ENCODE results near the gene FAM168B.

FAM168B gene

GRCh38 chr2:131035112-131035825, 58.0 kb downstream of the FAM168B start:
- no peak overlapping the region for H3K4me3 ChIP-seq (ENCODE audit: low read depth, low read length)
- DNase-seq (ENCODE audit: low read depth) = no peak
- TF ChIP-seq, protein P1, sequence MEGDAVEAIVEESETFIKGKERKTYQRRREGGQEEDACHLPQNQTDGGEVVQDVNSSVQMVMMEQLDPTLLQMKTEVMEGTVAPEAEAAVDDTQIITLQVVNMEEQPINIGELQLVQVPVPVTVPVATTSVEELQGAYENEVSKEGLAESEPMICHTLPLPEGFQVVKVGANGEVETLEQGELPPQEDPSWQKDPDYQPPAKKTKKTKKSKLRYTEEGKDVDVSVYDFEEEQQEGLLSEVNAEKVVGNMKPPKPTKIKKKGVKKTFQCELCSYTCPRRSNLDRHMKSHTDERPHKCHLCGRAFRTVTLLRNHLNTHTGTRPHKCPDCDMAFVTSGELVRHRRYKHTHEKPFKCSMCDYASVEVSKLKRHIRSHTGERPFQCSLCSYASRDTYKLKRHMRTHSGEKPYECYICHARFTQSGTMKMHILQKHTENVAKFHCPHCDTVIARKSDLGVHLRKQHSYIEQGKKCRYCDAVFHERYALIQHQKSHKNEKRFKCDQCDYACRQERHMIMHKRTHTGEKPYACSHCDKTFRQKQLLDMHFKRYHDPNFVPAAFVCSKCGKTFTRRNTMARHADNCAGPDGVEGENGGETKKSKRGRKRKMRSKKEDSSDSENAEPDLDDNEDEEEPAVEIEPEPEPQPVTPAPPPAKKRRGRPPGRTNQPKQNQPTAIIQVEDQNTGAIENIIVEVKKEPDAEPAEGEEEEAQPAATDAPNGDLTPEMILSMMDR (IDR thresholded peaks at IDR 0.05; ENCODE audit: low read depth, low read length, missing control alignments) = no peak

DNA sequence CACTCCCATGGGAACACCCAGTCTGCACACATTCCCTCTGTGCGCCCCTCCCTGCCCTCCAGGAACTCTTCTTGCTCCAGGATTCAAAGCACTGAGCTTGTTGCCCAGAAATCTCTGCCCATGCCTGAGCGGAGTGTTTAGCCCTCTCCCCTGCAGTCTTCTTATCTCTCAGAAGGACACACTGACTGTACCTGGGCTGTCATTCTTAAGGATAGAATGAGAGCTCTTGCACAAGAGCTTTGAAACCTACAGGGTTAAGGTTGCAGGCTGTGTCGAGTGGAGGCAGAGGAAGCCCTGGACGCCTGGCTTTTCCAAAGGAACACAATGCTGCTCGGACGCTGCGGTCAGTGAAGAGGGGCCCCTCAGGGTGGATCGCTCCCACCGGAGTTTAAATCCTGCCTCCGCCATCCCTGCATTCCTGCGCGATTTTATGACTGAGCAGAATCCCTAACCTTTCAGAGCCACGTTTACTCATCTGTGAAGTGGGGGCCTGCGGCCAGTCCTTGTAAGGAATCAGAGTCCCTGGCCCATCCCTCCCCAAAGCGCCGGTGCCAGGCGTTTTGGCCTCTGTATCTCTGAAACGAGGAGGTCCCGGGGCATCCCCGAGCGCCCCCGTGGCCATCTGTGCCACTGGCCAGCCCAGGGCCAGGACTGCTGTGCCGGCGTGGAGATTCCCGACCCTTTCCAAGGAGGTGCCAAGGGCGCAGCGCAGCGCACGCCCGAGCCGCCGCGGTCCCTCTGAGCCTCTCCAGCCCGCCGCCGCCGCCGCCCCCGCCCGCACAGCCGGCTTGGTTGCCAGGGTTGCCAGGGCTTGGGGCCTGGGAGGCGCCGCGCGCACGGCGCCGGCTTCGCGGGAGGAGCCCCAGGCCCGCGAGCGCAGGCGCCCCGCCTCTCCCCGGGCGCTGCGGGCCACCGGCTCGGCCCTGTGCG, 58.9 kb downstream of the FAM168B start:
- H3K4me3 ChIP-seq (ENCODE audit: low read depth, low read length) = no peak overlapping the region
- no peak for DNase-seq (ENCODE audit: low read depth)
- TF ChIP-seq, protein P1 (IDR thresholded peaks at IDR 0.05; ENCODE audit: low read depth, low read length, missing control alignments) = no peak

DNA sequence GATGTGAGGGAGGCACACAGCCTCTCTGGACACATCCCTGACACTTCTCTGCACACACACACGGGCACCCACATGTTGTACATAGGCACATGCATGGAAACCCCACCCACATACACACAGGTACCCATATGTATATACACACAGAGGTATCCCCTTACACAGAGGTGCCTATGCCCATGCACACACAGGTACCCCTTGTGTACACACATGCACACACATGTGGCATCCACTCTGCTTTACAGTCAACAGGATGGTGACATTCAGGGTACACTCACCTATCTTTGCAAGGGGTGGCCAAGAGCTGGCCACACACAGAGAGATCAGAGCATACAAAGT, 59.5 kb downstream of the FAM168B start:
- TF ChIP-seq, protein P1 (IDR thresholded peaks at IDR 0.05; ENCODE audit: low read depth, low read length, missing control alignments) = no peak
- no peak overlapping the region for H3K4me3 ChIP-seq (ENCODE audit: low read depth, low read length)
- DNase-seq (ENCODE audit: low read depth) = no peak

DNA sequence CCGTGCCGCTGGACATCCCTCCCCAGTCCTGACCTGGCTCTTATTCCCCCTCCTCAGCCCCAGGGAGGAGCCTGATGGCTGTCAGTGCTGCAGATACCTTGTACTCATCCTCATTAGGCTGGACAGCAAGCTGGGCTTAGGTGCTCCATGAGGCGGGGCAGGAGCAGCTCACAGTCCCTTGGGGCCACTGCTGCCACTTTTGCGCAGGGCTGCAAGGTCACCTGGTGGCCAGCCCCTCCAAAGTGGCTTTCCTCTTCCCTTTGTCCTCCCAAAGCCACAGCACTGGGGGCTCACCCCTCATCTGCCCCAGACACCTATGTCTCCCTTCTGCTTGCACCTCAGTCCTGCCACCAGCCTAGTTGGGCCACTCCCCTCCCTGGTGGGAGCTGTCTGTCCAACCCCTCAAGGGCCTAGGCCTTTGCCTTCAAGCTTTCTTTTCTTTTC, 60.8 kb downstream of the FAM168B start:
- TF ChIP-seq, protein P1 (IDR thresholded peaks at IDR 0.05; ENCODE audit: low read depth, low read length, missing control alignments) = no peak
- no peak for DNase-seq (ENCODE audit: low read depth)
- H3K4me3 ChIP-seq (ENCODE audit: low read depth, low read length) = no peak overlapping the region

- no peak overlapping the region for H3K4me3 ChIP-seq (ENCODE audit: low read depth, low read length)
- TF ChIP-seq, protein P1 (IDR thresholded peaks at IDR 0.05; ENCODE audit: low read depth, low read length, missing control alignments) = no peak
- DNase-seq (ENCODE audit: low read depth) = no peak
Measured at GRCh38 chr2:131031875-131032274, 61.4 kb downstream of the FAM168B start.

DNA sequence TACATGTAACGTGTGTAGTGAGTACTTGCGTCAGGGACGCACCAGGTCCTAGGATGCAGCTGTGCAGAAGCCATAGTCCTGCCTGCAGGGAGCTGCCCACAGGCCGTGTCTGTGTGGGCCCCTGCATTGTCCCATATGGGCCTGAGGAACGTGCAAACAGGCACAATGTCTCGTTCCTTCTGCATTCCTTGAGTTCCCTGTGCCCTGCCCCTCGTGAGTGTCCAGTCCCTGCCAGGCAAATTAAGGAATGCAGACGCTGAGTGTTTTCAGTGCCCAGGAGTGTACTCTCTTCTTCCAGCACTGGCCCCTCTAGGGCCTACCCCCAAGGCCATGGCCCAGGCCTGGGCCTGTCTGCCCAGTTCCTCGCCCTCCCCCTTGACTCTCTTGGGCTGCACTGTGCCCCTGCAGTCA, 61.8 kb downstream of the FAM168B start:
- no peak for DNase-seq (ENCODE audit: low read depth)
- no peak overlapping the region for H3K4me3 ChIP-seq (ENCODE audit: low read depth, low read length)
- TF ChIP-seq, protein P1 (IDR thresholded peaks at IDR 0.05; ENCODE audit: low read depth, low read length, missing control alignments) = no peak
